HUES48 (cell line): ENCODE results near the gene SLMAP.

Source experiments
- H3K27ac ChIP-seq: one replicate; pipeline ENCODE4 v1.7.0; 2013; ENCODE audit warnings: low read depth, low read length, inconsistent platforms
- H3K27me3 ChIP-seq: 2 replicates; pipeline ENCODE4 v1.6.1; 2013; ENCODE audit warnings: mild to moderate bottlenecking, low read length; ENCODE audit not compliant: control insufficient read depth, insufficient read depth
- H3K36me3 ChIP-seq: 2 replicates; pipeline ENCODE4 v1.6.1; 2013; ENCODE audit warnings: low read length; ENCODE audit not compliant: control insufficient read depth, insufficient read depth
- H3K4me1 ChIP-seq: 2 replicates; pipeline ENCODE4 v1.6.1; 2013; ENCODE audit warnings: mild to moderate bottlenecking, low read length; ENCODE audit not compliant: control insufficient read depth, insufficient read depth
- H3K4me3 ChIP-seq: 2 replicates; pipeline ENCODE4 v1.5.1; 2013; ENCODE audit warnings: mild to moderate bottlenecking, low read depth, low read length
- H3K9ac ChIP-seq: 2 replicates; pipeline ENCODE4 v1.6.1; 2013; ENCODE audit warnings: mild to moderate bottlenecking, low read depth, low read length, moderate library complexity
- H3K9me3 ChIP-seq: 2 replicates; pipeline ENCODE4 v1.6.1; 2013; ENCODE audit warnings: low read length; ENCODE audit not compliant: control insufficient read depth, insufficient read depth

Gene SLMAP

GRCh38 chr3:57777774-57778173 lies 21.7 kb downstream of the SLMAP start:
- Histone ChIP-seq H3K4me1 (no peaks in the 10 kb centered on the region), H3K9ac (no peak overlapping the region), H3K36me3 (no peaks in the 10 kb centered on the region), H3K27ac (no peak overlapping the region), H3K27me3 (no peaks in the 10 kb centered on the region), H3K4me3 (no peak overlapping the region), H3K9me3 (no peaks in the 10 kb centered on the region)

GRCh38 chr3:57778494-57778893 lies 22.4 kb downstream of the SLMAP start:
- H3K4me1 ChIP-seq = no peaks in the 10 kb centered on the region
- no peak overlapping the region for H3K9ac ChIP-seq
- no peak overlapping the region for H3K27ac ChIP-seq
- no peaks in the 10 kb centered on the region for H3K27me3 ChIP-seq
- no peaks in the 10 kb centered on the region for H3K36me3 ChIP-seq
- no peaks in the 10 kb centered on the region for H3K9me3 ChIP-seq
- no peak overlapping the region for H3K4me3 ChIP-seq

GRCh38 chr3:57779666-57780065 lies 23.6 kb downstream of the SLMAP start:
- H3K4me3 ChIP-seq = no peak overlapping the region
- no peaks in the 10 kb centered on the region for H3K4me1 ChIP-seq
- no peak overlapping the region for H3K9ac ChIP-seq
- H3K27ac ChIP-seq = no peak overlapping the region
- H3K27me3 ChIP-seq = no peaks in the 10 kb centered on the region
- no peaks in the 10 kb centered on the region for H3K36me3 ChIP-seq
- H3K9me3 ChIP-seq = no peaks in the 10 kb centered on the region

- no peak overlapping the region for H3K27ac ChIP-seq
These were observed 27.3 kb downstream of the SLMAP start for GRCh38 chr3:57783186-57784088.

GRCh38 chr3:57784089-57784735 lies 28.1 kb downstream of the SLMAP start:
- H3K27ac ChIP-seq = no peak overlapping the region
- no peaks in the 10 kb centered on the region for H3K36me3 ChIP-seq

More at GRCh38 chr3:57783186-57784088, 27.3 kb downstream of the SLMAP start:
- Histone ChIP-seq H3K4me3 (no peak overlapping the region), H3K4me1 (peaks cover 12% of the 10 kb centered on the region), H3K9ac (no peak overlapping the region), H3K36me3 (no peaks in the 10 kb centered on the region), H3K27me3 (no peaks in the 10 kb centered on the region), H3K9me3 (no peaks in the 10 kb centered on the region)

GRCh38 chr3:57785446-57785845 lies 29.3 kb downstream of the SLMAP start:
- Histone ChIP-seq H3K4me1 (peaks cover 18% of the 10 kb centered on the region), H3K27me3 (no peaks in the 10 kb centered on the region), H3K9ac (no peak overlapping the region), H3K4me3 (no peak overlapping the region), H3K36me3 (no peaks in the 10 kb centered on the region), H3K9me3 (no peaks in the 10 kb centered on the region), H3K27ac (no peak overlapping the region)

More at GRCh38 chr3:57784089-57784735, 28.1 kb downstream of the SLMAP start:
- Histone ChIP-seq H3K9ac (no peak overlapping the region), H3K9me3 (no peaks in the 10 kb centered on the region), H3K4me1 (peaks cover 18% of the 10 kb centered on the region), H3K4me3 (no peak overlapping the region), H3K27me3 (no peaks in the 10 kb centered on the region)

- Histone ChIP-seq H3K4me1 (peaks cover 18% of the 10 kb centered on the region), H3K9ac (no peak overlapping the region), H3K27ac (no peak overlapping the region), H3K36me3 (no peaks in the 10 kb centered on the region), H3K27me3 (no peaks in the 10 kb centered on the region), H3K4me3 (no peak overlapping the region), H3K9me3 (no peaks in the 10 kb centered on the region)
These were observed 31.9 kb downstream of the SLMAP start for GRCh38 chr3:57787867-57788623.

- no peaks in the 10 kb centered on the region for H3K27me3 ChIP-seq
- H3K4me3 ChIP-seq = no peak overlapping the region
- H3K9me3 ChIP-seq = no peaks in the 10 kb centered on the region
- no peak overlapping the region for H3K27ac ChIP-seq
- no peaks in the 10 kb centered on the region for H3K36me3 ChIP-seq
- H3K9ac ChIP-seq = no peak overlapping the region
- H3K4me1 ChIP-seq = peaks cover 18% of the 10 kb centered on the region
These were observed 32.5 kb downstream of the SLMAP start for GRCh38 chr3:57788624-57789018.

- Histone ChIP-seq H3K27me3 (no peaks in the 10 kb centered on the region), H3K36me3 (no peaks in the 10 kb centered on the region), H3K9me3 (no peaks in the 10 kb centered on the region), H3K4me3 (no peak overlapping the region), H3K4me1 (peaks cover 18% of the 10 kb centered on the region), H3K27ac (no peak overlapping the region), H3K9ac (no peak overlapping the region)
These were observed 35.1 kb downstream of the SLMAP start for GRCh38 chr3:57791245-57791644.

GRCh38 chr3:57792198-57792597 lies 36.1 kb downstream of the SLMAP start:
- Histone ChIP-seq H3K9ac (no peak overlapping the region), H3K27me3 (no peaks in the 10 kb centered on the region), H3K4me3 (no peak overlapping the region), H3K9me3 (no peaks in the 10 kb centered on the region), H3K4me1 (peaks cover 17% of the 10 kb centered on the region), H3K36me3 (no peaks in the 10 kb centered on the region), H3K27ac (no peak overlapping the region)
